ENCODE measurements around the gene FAM171A2.

GRCh38 chr17:44378171-44378705 is 14.6 kb upstream of the FAM171A2 start:
- no peak for TF ChIP-seq CTCF (IDR thresholded peaks at IDR 0.05)
- no peak for TF ChIP-seq POLR2A (IDR thresholded peaks at IDR 0.05)

Measured in tibial nerve (tissue), 3 donors.